Measurements from ENCODE around the gene FRMD5. TPM values are rescaled to one million over a fixed set of nuclear protein-coding genes. Genes with fewer than 3 reads are reported as not detected.

FRMD5 gene
- total and polyA plus RNA-seq, 2 donors = 0.09 to 0.11 TPM

DNA sequence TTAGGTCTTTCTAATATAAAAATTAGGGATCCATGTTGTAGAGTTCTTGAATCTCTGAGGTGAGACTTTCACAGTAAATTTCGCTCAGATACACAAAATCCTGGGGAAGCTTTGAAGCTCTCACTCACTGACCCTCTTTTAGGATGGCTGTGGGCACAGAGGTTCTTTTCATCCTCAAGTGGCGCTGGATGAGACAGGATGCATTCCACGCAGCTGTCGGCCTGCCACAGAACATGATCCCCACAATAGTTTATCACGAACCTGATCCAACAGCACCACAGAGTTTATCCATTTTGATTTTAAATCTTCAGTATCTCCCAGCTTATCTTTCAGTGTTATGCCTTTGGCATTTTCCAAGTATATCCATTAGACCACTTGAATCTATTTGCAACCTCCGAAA is 276.4 kb downstream of the FRMD5 start:
- Histone ChIP-seq H3K27me3 (ENCODE audit: control insufficient read depth in 2 of 2, insufficient read depth in 1 of 2, low read length in 1 of 2) (peaks cover 0 to 2% of the 10 kb centered on the region in 2 donors), H3K36me3 (ENCODE audit: control insufficient read depth in 2 of 2, insufficient read depth in 2 of 2, low read length in 1 of 2) (no peaks in the 10 kb centered on the region), H3K9me3 (ENCODE audit: control insufficient read depth in 2 of 2, insufficient read depth in 1 of 2, low read length in 1 of 2) (no peaks in the 10 kb centered on the region), H3K4me3 (ENCODE audit: low read length in 2 of 2) (no peak overlapping the region), H3K27ac (ENCODE audit: low read depth in 1 of 2, low read length in 1 of 2) (no peak overlapping the region), H3K4me1 (ENCODE audit: control insufficient read depth in 2 of 2, insufficient read depth in 2 of 2, low read length in 2 of 2) (no peaks in the 10 kb centered on the region)
- WGBS = 95% methylated on average over 6 of the region's 6 CpGs
- no peak for DNase-seq (ENCODE audit: low read depth in 6 of 9, low spot score in 9 of 9)

DNA sequence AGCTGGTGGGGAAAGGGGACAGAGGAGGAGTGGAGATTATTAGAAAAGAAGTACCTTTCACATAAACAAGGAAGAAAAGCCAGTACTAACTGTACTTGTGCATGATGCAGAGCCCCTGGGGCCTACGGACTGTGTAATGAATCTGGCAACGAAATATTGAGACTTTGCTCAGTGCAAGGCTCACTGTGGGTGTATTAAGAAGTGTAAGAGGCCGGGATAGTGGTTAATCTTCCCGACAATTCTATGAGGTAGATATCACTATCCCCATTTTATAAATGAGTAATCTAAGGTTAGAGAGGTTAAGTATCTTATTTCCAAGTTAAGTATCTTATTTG is 278.8 kb downstream of the FRMD5 start:
- 97% methylated on average over 4 of the region's 4 CpGs for WGBS
- DNase-seq (ENCODE audit: low read depth in 6 of 9, low spot score in 9 of 9) = no peak
- Histone ChIP-seq H3K27me3 (ENCODE audit: control insufficient read depth in 2 of 2, insufficient read depth in 1 of 2, low read length in 1 of 2) (peaks cover 0 to 2% of the 10 kb centered on the region in 2 donors), H3K36me3 (ENCODE audit: control insufficient read depth in 2 of 2, insufficient read depth in 2 of 2, low read length in 1 of 2) (no peaks in the 10 kb centered on the region), H3K9me3 (ENCODE audit: control insufficient read depth in 2 of 2, insufficient read depth in 1 of 2, low read length in 1 of 2) (no peaks in the 10 kb centered on the region), H3K27ac (ENCODE audit: low read depth in 1 of 2, low read length in 1 of 2) (no peak overlapping the region), H3K4me1 (ENCODE audit: control insufficient read depth in 2 of 2, insufficient read depth in 2 of 2, low read length in 2 of 2) (no peaks in the 10 kb centered on the region), H3K4me3 (ENCODE audit: low read length in 2 of 2) (no peak overlapping the region)

DNA sequence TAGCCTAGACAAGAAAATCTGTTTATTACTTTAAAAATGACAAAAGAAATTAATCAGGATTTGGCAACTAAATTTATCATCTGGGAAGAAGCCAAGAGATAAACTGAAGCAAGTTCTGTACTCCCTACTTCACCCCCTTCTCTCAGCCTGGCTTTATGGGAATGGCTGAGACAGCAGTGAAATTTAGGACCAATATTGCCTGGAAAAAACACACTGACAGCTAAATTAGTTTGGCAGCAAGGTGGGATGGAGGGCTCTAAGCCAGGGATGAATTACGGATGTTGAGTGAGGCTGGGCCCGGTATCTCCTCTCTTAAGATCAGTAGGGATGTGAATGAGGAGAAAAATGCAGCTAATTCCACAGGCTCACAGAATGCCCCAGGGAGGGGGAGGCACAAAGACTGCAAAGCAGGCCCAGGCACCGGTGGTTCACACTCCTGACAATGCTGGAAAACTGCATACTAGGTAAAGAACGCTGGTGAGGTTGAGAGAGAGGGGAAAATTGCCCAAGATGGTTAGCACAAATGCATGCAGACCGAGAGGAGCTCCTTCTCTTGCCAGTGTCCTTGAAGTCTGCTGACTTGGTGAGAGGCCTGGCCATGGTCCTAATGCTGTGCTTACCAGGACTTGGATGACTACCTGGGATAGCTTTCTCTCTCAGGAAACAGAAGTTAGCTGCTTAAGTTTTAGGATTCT is 279.3 kb downstream of the FRMD5 start:
- H3K27ac ChIP-seq (ENCODE audit: low read depth in 1 of 2, low read length in 1 of 2) = no peak overlapping the region
- H3K4me1 ChIP-seq (ENCODE audit: control insufficient read depth in 2 of 2, insufficient read depth in 2 of 2, low read length in 2 of 2) = no peaks in the 10 kb centered on the region
- H3K36me3 ChIP-seq (ENCODE audit: control insufficient read depth in 2 of 2, insufficient read depth in 2 of 2, low read length in 1 of 2) = no peaks in the 10 kb centered on the region
- no peaks in the 10 kb centered on the region for H3K9me3 ChIP-seq (ENCODE audit: control insufficient read depth in 2 of 2, insufficient read depth in 1 of 2, low read length in 1 of 2)
- H3K27me3 ChIP-seq (ENCODE audit: control insufficient read depth in 2 of 2, insufficient read depth in 1 of 2, low read length in 1 of 2) = peaks cover 0 to 2% of the 10 kb centered on the region in 2 donors
- no peak overlapping the region for H3K4me3 ChIP-seq (ENCODE audit: low read length in 2 of 2)
- DNase-seq (ENCODE audit: low read depth in 6 of 9, low spot score in 9 of 9) = no peak
- WGBS = 91% methylated on average over 5 of the region's 5 CpGs

DNA sequence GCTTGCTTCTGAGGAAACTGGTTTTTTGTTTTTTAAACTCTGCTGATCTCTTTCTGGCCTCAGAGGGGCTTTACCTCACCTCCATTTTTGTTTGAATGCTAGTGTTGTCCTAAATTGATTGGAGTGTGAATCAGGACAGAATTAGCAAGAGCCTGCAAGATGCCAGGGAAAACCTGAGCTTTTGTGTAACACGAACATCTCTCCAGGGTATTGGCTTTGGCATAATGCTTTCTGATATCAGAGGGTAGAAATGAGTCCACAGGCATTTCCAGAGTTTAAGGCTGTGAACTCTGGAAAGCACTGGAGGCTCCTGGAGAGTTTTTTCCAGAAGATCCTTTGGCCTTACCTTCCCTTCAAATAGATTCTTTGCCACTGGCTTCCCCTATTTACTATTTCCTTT is 281.1 kb downstream of the FRMD5 start:
- WGBS = 94% methylated on average over 1 of the region's 1 CpG
- DNase-seq (ENCODE audit: low read depth in 6 of 9, low spot score in 9 of 9) = no peak
- Histone ChIP-seq H3K4me3 (ENCODE audit: low read length in 2 of 2) (no peak overlapping the region), H3K36me3 (ENCODE audit: control insufficient read depth in 2 of 2, insufficient read depth in 2 of 2, low read length in 1 of 2) (no peaks in the 10 kb centered on the region), H3K27me3 (ENCODE audit: control insufficient read depth in 2 of 2, insufficient read depth in 1 of 2, low read length in 1 of 2) (no peaks in the 10 kb centered on the region), H3K9me3 (ENCODE audit: control insufficient read depth in 2 of 2, insufficient read depth in 1 of 2, low read length in 1 of 2) (no peaks in the 10 kb centered on the region), H3K4me1 (ENCODE audit: control insufficient read depth in 2 of 2, insufficient read depth in 2 of 2, low read length in 2 of 2) (no peaks in the 10 kb centered on the region), H3K27ac (ENCODE audit: low read depth in 1 of 2, low read length in 1 of 2) (no peak overlapping the region)

DNA sequence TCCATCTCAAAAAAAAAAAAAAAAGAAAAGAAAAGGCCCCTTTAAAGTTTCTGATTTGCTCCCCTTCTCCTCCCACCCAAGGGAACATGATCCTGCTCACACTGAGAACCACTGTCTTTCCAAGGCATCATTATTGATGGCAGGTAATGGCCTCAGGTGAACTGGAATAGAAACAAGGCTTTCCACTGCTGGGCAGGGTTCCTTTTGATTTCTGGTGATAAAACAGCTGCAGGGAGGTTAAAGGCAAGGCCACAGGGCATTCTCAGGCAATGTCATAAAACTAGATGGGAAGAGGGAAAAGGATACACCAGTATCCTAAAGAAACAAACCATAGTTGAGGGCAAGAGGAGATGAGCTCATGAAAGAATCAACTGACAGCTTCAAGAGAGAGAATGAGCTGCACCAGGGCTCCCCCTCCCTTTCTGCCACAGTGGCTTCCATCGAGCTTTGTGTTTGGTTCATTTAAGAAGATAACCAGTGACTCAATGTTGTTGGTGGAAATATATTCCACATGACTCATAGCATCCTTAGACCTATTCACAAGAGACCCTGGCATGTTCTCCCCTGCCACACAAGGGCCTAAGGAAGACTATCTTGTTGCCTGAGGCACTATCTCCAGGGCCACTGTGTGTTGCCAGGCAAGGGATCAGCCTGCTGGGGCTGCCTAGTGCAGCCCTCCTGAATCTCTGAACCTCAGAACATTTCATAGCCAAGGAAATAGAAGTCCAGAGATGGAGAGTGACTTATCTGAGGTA is 281.9 kb downstream of the FRMD5 start:
- no peak overlapping the region for H3K27ac ChIP-seq (ENCODE audit: low read depth in 1 of 2, low read length in 1 of 2)
- WGBS = 69% methylated on average over 1 of the region's 1 CpG

DNA sequence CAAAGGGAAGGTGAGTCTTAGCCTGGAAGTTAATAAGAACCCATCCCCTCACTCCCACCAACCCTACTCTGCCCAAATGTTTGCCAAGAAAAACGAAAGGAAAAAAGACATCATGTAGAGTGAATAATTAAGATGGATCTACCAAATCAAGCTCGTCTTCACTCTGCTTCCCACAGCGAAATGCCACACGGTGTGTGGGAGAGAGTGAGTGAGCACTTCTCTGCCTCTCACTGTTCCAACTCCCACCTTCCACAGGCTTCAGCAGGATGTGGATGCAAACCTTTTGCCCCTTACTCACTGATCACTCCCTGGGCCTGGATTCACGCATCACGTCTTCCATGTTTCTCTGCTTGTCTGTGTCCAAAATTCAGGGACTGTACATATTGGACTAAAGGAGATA is 282.9 kb downstream of the FRMD5 start:
- Histone ChIP-seq H3K4me1 (ENCODE audit: control insufficient read depth in 2 of 2, insufficient read depth in 2 of 2, low read length in 2 of 2) (no peaks in the 10 kb centered on the region), H3K27ac (ENCODE audit: low read depth in 1 of 2, low read length in 1 of 2) (no peak overlapping the region), H3K36me3 (ENCODE audit: control insufficient read depth in 2 of 2, insufficient read depth in 2 of 2, low read length in 1 of 2) (no peaks in the 10 kb centered on the region), H3K27me3 (ENCODE audit: control insufficient read depth in 2 of 2, insufficient read depth in 1 of 2, low read length in 1 of 2) (no peaks in the 10 kb centered on the region), H3K4me3 (ENCODE audit: low read length in 2 of 2) (no peak overlapping the region), H3K9me3 (ENCODE audit: control insufficient read depth in 2 of 2, insufficient read depth in 1 of 2, low read length in 1 of 2) (no peaks in the 10 kb centered on the region)
- no peak for DNase-seq (ENCODE audit: low read depth in 6 of 9, low spot score in 9 of 9)
- 95% methylated on average over 6 of the region's 6 CpGs for WGBS

More for the DNA sequence above, 281.9 kb downstream of the FRMD5 start:
- H3K4me1 ChIP-seq (ENCODE audit: control insufficient read depth in 2 of 2, insufficient read depth in 2 of 2, low read length in 2 of 2) = no peaks in the 10 kb centered on the region
- DNase-seq (ENCODE audit: low read depth in 6 of 9, low spot score in 9 of 9) = no peak
- H3K27me3 ChIP-seq (ENCODE audit: control insufficient read depth in 2 of 2, insufficient read depth in 1 of 2, low read length in 1 of 2) = no peaks in the 10 kb centered on the region
- H3K9me3 ChIP-seq (ENCODE audit: control insufficient read depth in 2 of 2, insufficient read depth in 1 of 2, low read length in 1 of 2) = no peaks in the 10 kb centered on the region
- H3K36me3 ChIP-seq (ENCODE audit: control insufficient read depth in 2 of 2, insufficient read depth in 2 of 2, low read length in 1 of 2) = no peaks in the 10 kb centered on the region
- no peak overlapping the region for H3K4me3 ChIP-seq (ENCODE audit: low read length in 2 of 2)

DNA sequence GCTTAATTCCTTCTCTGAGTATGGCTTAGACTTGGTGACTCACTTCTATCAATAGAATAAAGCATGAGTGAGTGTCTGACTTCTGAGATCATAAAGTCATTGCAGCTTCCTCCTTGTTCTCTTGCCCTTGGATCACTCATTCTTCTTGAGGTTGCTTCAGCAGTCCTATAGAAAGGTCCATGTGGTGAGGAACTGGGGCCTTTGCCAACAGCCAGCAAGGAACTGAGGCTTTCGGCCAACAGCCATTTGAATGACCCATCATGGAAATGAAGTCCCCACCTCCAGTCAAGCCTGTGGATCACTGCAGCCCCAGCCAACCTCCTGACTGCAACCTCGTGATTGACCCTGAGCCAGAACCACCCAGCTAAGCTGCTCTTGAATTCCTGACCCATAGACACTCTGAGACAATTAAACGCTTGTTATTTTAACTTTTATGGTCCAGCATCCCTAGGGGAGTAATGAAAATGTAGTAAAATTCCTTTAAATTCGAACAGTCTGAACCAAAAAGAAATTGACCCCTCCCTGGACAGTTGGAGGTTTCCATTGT is 283.8 kb downstream of the FRMD5 start:
- Histone ChIP-seq H3K4me3 (ENCODE audit: low read length in 2 of 2) (no peak overlapping the region), H3K4me1 (ENCODE audit: control insufficient read depth in 2 of 2, insufficient read depth in 2 of 2, low read length in 2 of 2) (no peaks in the 10 kb centered on the region), H3K27ac (ENCODE audit: low read depth in 1 of 2, low read length in 1 of 2) (no peak overlapping the region), H3K27me3 (ENCODE audit: control insufficient read depth in 2 of 2, insufficient read depth in 1 of 2, low read length in 1 of 2) (no peaks in the 10 kb centered on the region), H3K9me3 (ENCODE audit: control insufficient read depth in 2 of 2, insufficient read depth in 1 of 2, low read length in 1 of 2) (no peaks in the 10 kb centered on the region), H3K36me3 (ENCODE audit: control insufficient read depth in 2 of 2, insufficient read depth in 2 of 2, low read length in 1 of 2) (no peaks in the 10 kb centered on the region)
- no peak for DNase-seq (ENCODE audit: low read depth in 6 of 9, low spot score in 9 of 9)
- 92% methylated on average over 4 of the region's 4 CpGs for WGBS

DNA sequence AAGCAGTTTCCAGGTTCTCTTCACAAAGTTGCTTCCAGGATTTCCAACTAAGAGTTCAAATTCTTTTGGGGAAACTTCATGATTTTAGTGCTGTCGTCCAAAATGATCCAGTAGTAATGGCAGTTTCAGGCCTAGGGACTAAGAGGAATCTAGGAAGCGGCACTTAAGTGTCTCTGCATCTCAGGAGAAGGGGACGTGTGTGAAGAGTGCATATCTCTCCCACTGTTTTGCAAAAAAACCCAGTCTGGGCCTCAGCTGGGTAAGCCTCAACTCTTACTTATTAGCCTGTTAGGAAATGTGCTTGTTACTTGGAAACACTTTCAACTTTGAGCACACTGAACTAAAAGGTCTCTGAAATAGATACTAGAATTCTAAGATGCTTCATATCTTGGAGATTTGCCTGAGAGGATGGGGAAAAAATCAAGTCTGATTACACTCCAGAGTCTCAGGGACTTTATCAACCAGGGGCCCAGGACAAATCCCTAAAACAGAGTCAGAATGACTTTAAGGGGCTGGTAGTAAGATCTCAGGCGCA is 286.5 kb downstream of the FRMD5 start:
- no peak overlapping the region for H3K4me3 ChIP-seq (ENCODE audit: low read length in 2 of 2)
- H3K27ac ChIP-seq (ENCODE audit: low read depth in 1 of 2, low read length in 1 of 2) = no peak overlapping the region
- no peaks in the 10 kb centered on the region for H3K36me3 ChIP-seq (ENCODE audit: control insufficient read depth in 2 of 2, insufficient read depth in 2 of 2, low read length in 1 of 2)
- no peaks in the 10 kb centered on the region for H3K4me1 ChIP-seq (ENCODE audit: control insufficient read depth in 2 of 2, insufficient read depth in 2 of 2, low read length in 2 of 2)
- no peaks in the 10 kb centered on the region for H3K9me3 ChIP-seq (ENCODE audit: control insufficient read depth in 2 of 2, insufficient read depth in 1 of 2, low read length in 1 of 2)
- DNase-seq (ENCODE audit: low read depth in 6 of 9, low spot score in 9 of 9) = no peak
- 75% methylated on average over 4 of the region's 4 CpGs for WGBS
- H3K27me3 ChIP-seq (ENCODE audit: control insufficient read depth in 2 of 2, insufficient read depth in 1 of 2, low read length in 1 of 2) = no peaks in the 10 kb centered on the region

DNA sequence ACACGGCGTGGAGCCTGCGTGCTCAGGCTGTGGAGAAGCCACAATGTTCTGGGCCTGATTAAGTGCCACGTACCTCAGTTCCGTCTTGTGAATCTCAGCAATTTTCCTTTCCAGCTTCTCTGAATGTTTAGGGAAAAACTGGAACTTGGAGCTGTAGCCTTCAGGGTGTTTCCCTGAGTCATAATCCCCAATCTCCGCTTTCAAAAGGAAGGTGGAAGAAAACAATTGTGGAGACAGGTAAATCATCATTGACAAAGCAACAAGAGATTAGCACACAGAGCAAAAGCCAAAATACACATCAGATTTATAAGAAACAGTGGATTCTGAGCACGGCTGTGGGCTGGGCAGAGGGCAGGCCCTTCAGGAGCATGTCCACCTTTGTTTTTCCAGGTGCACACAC is 289.3 kb downstream of the FRMD5 start:
- 97% methylated on average over 7 of the region's 7 CpGs for WGBS
- Histone ChIP-seq H3K27me3 (ENCODE audit: control insufficient read depth in 2 of 2, insufficient read depth in 1 of 2, low read length in 1 of 2) (no peaks in the 10 kb centered on the region), H3K27ac (ENCODE audit: low read depth in 1 of 2, low read length in 1 of 2) (no peak overlapping the region), H3K4me1 (ENCODE audit: control insufficient read depth in 2 of 2, insufficient read depth in 2 of 2, low read length in 2 of 2) (no peaks in the 10 kb centered on the region), H3K9me3 (ENCODE audit: control insufficient read depth in 2 of 2, insufficient read depth in 1 of 2, low read length in 1 of 2) (no peaks in the 10 kb centered on the region), H3K36me3 (ENCODE audit: control insufficient read depth in 2 of 2, insufficient read depth in 2 of 2, low read length in 1 of 2) (no peaks in the 10 kb centered on the region), H3K4me3 (ENCODE audit: low read length in 2 of 2) (no peak overlapping the region)
- no peak for DNase-seq (ENCODE audit: low read depth in 6 of 9, low spot score in 9 of 9)

Measured in thymus (tissue), 11 donors.